H7 (cell line): ENCODE measurements around the gene SCN3B. TPM values are rescaled to one million over a fixed set of nuclear protein-coding genes. Genes with fewer than 3 reads are reported as not detected.

ENCODE experiments used
- DNase-seq: peaks from one replicate; pipeline ENCODE4 v3.0.0; 2012
- H3K27me3 ChIP-seq: 2 replicates; pipeline ENCODE4 v1.6.0; 2011; ENCODE audit warnings: mild to moderate bottlenecking, low read length; ENCODE audit not compliant: control insufficient read depth, insufficient read depth
- H3K36me3 ChIP-seq: replicated peaks from 2 replicates; pipeline ENCODE4 v1.5.1; 2011; ENCODE audit warnings: low read length; ENCODE audit not compliant: control insufficient read depth, insufficient read depth
- H3K4me3 ChIP-seq: 2 replicates; pipeline ENCODE4 v1.5.1; 2011; ENCODE audit warnings: low read depth, mild to moderate bottlenecking, control low read depth, low read length, moderate library complexity; ENCODE audit not compliant: insufficient read depth
- total RNA-seq: library from RNA; depleted of rRNA; stranded (reverse); fragments of >200 nt; shearing (Covaris generic); gene quantifications from 2 replicates; pipeline ENCODE4 v1.2.3, GENCODE V29; 2014; rRNA removed

Gene SCN3B
- 0.14 and 0.18 TPM in 2 replicates for total RNA-seq

- Histone ChIP-seq H3K4me3 (peak within 1 kb of the TSS; percentile 81), H3K27me3 (peaks cover 22% of the 10 kb centered on the region), H3K36me3 (no peaks in the 10 kb centered on the region)
- DNase-seq = peak; percentile 97
Observed at GRCh38 chr11:123654566-123655081, at the start of gene SCN3B. TSS of gene SCN3B (minus strand) at chr11:123654624. CDS start at chr11:123653801, 823 bp downstream.

GRCh38 chr11:123702696-123703095 lies 48.3 kb upstream of the SCN3B start:
- no peak for DNase-seq
- Histone ChIP-seq H3K36me3 (no peaks in the 10 kb centered on the region), H3K27me3 (no peaks in the 10 kb centered on the region), H3K4me3 (no peak overlapping the region)

- Histone ChIP-seq H3K36me3 (no peaks in the 10 kb centered on the region), H3K27me3 (no peaks in the 10 kb centered on the region), H3K4me3 (no peak overlapping the region)
- DNase-seq = no peak
Observed at GRCh38 chr11:123702139-123702538, 47.7 kb upstream of the SCN3B start.

GRCh38 chr11:123700772-123701171 lies 46.3 kb upstream of the SCN3B start:
- Histone ChIP-seq H3K36me3 (no peaks in the 10 kb centered on the region), H3K4me3 (no peak overlapping the region), H3K27me3 (no peaks in the 10 kb centered on the region)
- DNase-seq = no peak

GRCh38 chr11:123698546-123699127 lies 44.2 kb upstream of the SCN3B start:
- H3K36me3 ChIP-seq = no peaks in the 10 kb centered on the region
- no peak for DNase-seq
- H3K27me3 ChIP-seq = no peaks in the 10 kb centered on the region
- H3K4me3 ChIP-seq = no peak overlapping the region

GRCh38 chr11:123696183-123696582 lies 41.8 kb upstream of the SCN3B start:
- Histone ChIP-seq H3K27me3 (no peaks in the 10 kb centered on the region), H3K36me3 (no peaks in the 10 kb centered on the region), H3K4me3 (no peak overlapping the region)
- no peak for DNase-seq

- Histone ChIP-seq H3K4me3 (no peak overlapping the region), H3K36me3 (no peaks in the 10 kb centered on the region), H3K27me3 (no peaks in the 10 kb centered on the region)
- DNase-seq = no peak
Observed at GRCh38 chr11:123695231-123695630, 40.8 kb upstream of the SCN3B start.

GRCh38 chr11:123694551-123694950 lies 40.1 kb upstream of the SCN3B start:
- Histone ChIP-seq H3K4me3 (no peak overlapping the region), H3K36me3 (no peaks in the 10 kb centered on the region)
- DNase-seq = no peak

GRCh38 chr11:123692961-123693360 lies 38.5 kb upstream of the SCN3B start:
- DNase-seq = no peak
- H3K36me3 ChIP-seq = no peaks in the 10 kb centered on the region
- H3K4me3 ChIP-seq = no peak overlapping the region
- H3K27me3 ChIP-seq = no peaks in the 10 kb centered on the region

More at GRCh38 chr11:123694551-123694950, 40.1 kb upstream of the SCN3B start:
- H3K27me3 ChIP-seq = no peaks in the 10 kb centered on the region

GRCh38 chr11:123690485-123690884 lies 36.1 kb upstream of the SCN3B start:
- Histone ChIP-seq H3K4me3 (no peak overlapping the region), H3K36me3 (no peaks in the 10 kb centered on the region), H3K27me3 (no peaks in the 10 kb centered on the region)
- no peak for DNase-seq

GRCh38 chr11:123684601-123685000 lies 30.2 kb upstream of the SCN3B start:
- no peak for DNase-seq
- Histone ChIP-seq H3K36me3 (no peaks in the 10 kb centered on the region), H3K4me3 (no peak overlapping the region), H3K27me3 (no peaks in the 10 kb centered on the region)

GRCh38 chr11:123683428-123684170 lies 29.2 kb upstream of the SCN3B start:
- H3K36me3 ChIP-seq = no peaks in the 10 kb centered on the region
- H3K4me3 ChIP-seq = no peak overlapping the region
- DNase-seq = no peak
- no peaks in the 10 kb centered on the region for H3K27me3 ChIP-seq

- Histone ChIP-seq H3K27me3 (no peaks in the 10 kb centered on the region), H3K36me3 (no peaks in the 10 kb centered on the region), H3K4me3 (no peak overlapping the region)
- DNase-seq = no peak
Observed at GRCh38 chr11:123682696-123683410, 28.4 kb upstream of the SCN3B start.

- no peak overlapping the region for H3K4me3 ChIP-seq
- no peak for DNase-seq
- H3K27me3 ChIP-seq = no peaks in the 10 kb centered on the region
- no peaks in the 10 kb centered on the region for H3K36me3 ChIP-seq
Observed at GRCh38 chr11:123681030-123681429, 26.6 kb upstream of the SCN3B start.

GRCh38 chr11:123678246-123678645 lies 23.8 kb upstream of the SCN3B start:
- H3K27me3 ChIP-seq = no peaks in the 10 kb centered on the region
- no peak overlapping the region for H3K4me3 ChIP-seq
- H3K36me3 ChIP-seq = no peaks in the 10 kb centered on the region
- DNase-seq = no peak
